NCI-H187 (cell line): ENCODE results near the gene MVP.

Experiments
- DNase-seq, 2 experiments: peaks; one replicate each; lab custom pipeline; 2025; lab: John Stamatoyannopoulos, UW

MVP gene

DNA sequence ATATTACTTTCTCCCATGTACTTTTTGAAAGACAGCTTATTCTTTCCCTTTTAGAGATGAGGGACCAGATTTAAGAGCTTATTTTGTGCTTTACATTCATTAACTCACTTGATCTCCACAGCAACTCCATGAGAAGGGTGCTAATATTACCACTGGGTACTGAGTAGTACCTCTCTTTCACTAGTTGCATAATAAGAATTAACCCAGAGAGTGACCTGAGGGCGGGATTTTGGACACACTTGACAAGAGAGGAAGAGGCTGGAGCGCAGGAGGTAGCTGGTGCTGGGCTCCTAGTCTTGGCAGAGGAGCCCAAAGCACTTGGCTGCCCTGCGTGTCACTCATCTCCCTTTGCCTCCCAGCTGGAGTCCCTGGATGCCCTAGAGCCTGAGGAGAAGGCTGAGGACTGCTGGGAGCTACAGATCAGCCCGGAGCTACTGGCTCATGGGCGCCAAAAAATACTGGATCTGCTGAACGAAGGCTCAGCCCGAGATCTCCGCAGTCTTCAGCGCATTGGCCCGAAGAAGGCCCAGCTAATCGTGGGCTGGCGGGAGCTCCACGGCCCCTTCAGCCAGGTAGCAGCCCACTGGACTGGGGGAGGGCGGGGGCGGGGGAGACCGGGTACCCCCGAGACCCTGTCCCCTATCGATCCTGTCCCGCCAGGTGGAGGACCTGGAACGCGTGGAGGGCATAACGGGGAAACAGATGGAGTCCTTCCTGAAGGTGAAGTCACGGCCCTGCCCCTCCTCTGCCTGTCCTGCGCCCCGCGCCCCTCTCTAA is 15.6 kb upstream of the MVP start:
- no peak for DNase-seq

GRCh38 chr16:29805232-29806098 is 14.8 kb upstream of the MVP start:
- DNase-seq, result peak; percentile 76 to 92

- DNase-seq, result no peak
These were observed 14.1 kb upstream of the MVP start, which contains the start of gene MAZ for GRCh38 chr16:29806099-29806579. Gene MAZ (plus strand): TSS chr16:29806529. CDS start chr16:29806702, 173 bp downstream.

- DNase-seq, result peak in 1 of 2 experiments; percentile 52
These were observed 13.4 kb upstream of the MVP start for GRCh38 chr16:29806641-29807425.

- DNase-seq, result peak; percentile 21 to 57
These were observed 12.6 kb upstream of the MVP start for GRCh38 chr16:29807426-29808218.

DNA sequence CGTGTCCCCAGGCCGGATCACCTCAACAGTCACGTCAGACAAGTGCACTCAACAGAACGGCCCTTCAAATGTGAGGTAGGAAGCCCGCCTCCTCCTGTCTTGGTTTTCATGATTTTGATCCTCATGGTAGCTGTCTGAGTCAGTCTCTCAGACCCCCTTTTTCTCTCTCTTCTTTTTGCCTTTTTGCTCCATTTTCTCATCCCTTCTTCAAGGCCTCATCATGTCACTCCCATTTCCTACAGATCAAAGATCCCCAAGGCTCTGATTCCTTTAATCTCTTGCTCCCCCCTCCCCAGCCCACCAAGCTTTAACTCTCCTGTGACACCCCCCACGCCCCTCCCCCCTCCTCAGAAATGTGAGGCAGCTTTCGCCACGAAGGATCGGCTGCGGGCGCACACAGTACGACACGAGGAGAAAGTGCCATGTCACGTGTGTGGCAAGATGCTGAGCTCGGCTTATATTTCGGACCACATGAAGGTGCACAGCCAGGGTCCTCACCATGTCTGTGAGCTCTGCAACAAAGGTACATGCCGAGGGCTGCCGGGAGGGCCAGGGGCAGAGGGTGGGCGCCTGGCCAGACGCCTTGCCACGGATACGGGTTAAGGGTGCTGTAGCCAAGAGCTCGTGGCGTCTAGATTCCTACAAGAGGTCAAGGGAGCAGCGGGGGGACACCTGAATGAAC is 11.9 kb upstream of the MVP start:
- DNase-seq, result no peak

DNA sequence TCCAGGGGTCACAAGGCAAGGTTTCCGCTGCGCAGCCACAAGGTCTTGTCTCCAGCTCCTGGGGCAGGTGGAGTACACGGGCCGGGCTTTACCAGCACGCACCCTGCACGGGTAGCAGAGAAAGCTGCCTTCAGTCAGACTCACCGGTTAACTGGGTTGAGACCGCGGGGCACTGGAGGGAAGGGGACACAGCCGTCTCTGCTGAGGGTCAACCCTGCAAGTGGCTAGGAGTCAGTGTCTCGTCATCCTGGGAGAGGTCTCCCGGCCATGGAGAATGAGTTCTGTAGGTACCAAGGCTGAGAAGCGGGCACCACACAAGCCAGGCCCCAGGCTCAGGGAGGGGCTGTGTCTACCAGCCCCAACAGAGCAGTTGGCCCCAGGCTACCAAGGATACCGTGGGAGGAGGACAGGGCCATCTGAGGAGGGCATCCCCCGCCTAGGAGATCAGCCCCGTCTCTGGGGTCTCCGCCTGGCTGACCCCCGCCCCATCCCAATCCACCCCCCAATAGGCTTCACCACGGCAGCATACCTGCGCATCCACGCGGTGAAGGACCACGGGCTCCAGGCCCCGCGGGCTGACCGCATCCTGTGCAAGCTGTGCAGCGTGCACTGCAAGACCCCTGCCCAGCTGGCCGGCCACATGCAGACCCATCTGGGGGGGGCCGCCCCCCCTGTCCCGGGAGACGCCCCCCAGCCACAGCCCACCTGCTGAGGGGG is 11.1 kb upstream of the MVP start:
- DNase-seq, result no peak

DNA sequence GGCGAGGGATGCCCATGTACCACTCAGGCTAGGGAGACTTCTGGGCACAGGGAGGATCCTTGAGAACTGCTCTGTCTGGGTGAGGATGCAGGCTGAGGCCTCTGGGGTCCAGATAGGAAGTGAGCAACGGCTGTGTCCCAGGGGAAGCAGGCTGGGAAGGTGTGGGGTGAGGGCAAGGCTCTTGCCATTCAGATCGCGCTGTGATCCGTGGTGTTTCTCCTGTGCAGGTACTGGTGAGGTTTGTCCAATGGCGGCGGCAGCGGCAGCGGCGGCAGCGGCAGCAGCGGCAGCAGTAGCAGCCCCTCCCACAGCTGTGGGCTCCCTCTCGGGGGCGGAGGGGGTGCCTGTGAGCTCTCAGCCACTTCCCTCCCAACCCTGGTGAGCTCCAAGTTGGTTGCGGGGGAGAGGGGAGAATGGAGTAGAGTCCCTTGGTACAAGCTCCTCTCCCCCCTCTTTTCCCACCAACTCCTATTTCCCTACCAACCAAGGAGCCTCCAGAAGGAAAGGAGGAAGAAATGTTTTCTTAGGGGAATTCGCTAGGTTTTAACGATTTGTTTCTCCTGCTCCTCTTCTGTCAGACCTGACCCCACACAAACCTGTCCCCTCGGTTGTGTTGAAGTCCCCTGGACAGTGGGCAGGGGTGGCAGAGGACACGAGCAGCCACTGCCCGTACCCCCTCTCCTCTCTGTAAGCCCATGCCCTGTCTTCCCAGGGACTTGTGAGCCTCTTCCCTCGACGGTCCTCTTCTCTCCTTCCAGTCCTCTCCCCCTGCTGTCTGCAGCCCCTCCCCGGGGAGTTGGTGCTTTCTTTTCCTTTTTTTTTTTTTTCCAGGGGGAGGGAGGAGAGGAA is 10.2 kb upstream of the MVP start:
- DNase-seq, result no peak

DNA sequence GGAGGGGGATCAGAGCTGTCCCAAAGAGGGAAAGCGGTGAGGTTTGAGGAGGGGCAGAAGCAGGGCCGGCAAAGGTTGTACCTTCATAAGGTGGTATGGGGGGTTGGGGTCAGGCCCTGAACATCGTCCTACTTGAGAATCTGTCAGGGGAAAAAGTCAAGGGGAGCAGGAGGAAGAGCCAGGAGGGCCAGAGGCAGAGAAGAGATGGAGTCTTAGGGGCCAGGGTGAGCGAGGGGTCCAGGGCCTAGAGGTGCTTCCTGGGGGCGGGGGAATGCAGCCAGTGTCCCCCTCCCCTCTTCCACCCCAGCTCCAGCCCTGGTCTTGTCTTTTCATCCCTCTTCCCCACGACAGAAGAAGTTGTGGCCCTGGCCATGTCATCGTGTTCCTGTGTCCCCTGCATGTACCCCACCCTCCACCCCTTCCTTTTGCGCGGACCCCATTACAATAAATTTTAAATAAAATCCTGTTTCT is 9.5 kb upstream of the MVP start:
- DNase-seq, result no peak

- peak; percentile 46 to 75 for DNase-seq
These were observed 8.9 kb upstream of the MVP start for GRCh38 chr16:29811170-29811895.

GRCh38 chr16:29811896-29812665 is 8.2 kb upstream of the MVP start, which contains the start of gene PRRT2:
Gene PRRT2 (plus strand): TSS chr16:29812193. CDS start chr16:29813055, 862 bp downstream.
- DNase-seq, result no peak

DNA sequence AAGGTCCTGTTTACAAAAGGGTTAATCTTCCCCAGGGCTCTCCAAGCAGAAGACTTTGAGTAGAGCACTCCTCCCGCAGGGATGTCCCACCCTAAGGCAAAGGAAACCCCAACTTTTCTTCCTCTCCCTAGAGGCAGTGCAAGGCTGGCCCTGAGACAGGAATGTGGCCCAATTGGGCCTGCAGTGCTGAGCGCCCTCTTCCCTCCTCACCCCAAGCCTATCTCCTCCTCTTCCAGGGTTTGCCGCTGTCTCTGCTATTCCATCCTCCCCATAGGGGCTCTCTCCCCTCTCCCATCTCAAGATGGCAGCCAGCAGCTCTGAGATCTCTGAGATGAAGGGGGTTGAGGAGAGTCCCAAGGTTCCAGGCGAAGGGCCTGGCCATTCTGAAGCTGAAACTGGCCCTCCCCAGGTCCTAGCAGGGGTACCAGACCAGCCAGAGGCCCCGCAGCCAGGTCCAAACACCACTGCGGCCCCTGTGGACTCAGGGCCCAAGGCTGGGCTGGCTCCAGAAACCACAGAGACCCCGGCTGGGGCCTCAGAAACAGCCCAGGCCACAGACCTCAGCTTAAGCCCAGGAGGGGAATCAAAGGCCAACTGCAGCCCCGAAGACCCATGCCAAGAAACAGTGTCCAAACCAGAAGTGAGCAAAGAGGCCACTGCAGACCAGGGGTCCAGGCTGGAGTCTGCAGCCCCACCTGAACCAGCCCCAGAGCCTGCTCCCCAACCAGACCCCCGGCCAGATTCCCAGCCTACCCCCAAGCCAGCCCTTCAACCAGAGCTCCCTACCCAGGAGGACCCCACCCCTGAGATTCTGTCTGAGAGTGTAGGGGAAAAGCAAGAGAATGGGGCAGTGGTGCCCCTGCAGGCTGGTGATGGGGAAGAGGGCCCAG is 7.3 kb upstream of the MVP start:
- no peak for DNase-seq

DNA sequence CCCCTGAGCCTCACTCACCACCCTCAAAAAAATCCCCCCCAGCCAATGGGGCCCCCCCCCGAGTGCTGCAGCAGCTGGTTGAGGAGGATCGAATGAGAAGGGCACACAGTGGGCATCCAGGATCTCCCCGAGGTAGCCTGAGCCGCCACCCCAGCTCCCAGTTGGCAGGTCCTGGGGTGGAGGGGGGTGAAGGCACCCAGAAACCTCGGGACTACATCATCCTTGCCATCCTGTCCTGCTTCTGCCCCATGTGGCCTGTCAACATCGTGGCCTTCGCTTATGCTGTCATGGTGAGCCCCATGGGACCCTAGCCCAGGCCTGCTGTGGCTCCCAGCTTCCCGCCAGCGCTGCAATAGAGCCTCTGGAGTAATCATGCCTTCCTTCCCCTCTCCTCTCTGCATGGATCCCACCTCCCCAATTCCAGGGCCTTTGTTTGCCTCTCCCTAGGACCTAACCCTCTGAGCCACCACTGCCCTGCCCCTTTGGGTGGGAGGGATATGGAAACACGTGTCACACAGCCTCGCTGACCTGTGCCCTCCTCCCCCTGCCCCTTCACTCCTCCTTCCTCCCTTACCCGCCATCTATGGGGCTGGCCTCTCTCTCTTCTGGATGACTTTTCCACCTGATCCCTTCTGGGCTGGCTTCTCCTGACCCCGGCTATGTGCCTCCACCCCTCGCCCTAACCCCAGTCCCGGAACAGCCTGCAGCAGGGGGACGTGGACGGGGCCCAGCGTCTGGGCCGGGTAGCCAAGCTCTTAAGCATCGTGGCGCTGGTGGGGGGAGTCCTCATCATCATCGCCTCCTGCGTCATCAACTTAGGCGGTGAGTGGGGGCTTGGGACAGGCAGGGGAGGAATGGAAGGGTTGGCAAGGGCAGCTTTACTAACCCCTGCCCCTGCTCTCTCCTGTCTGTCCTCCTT is 6.4 kb upstream of the MVP start:
- no peak for DNase-seq

DNA sequence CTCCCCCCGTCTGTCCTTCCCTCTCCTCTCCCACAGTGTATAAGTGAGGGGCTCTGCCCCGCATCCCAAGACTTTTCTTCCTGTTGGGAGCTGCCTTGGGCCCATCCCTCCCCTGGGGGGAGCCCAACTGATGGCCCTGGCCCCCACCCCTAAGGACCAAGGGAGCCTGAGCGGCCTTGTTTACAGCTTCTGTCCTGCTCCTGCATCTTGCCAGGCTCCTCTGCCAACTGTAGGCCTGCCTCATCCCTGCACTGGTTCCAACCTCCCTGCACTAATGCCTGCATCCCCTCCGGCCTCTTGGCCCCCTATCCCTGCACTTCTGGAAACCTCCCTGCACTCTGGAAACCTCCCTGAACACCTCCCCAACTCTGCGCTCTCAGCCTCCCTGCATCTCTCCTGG is 5.7 kb upstream of the MVP start:
- no peak for DNase-seq

- no peak for DNase-seq
These were observed 5.1 kb upstream of the MVP start for GRCh38 chr16:29815032-29815721.
